NCI-H128 (cell line): ENCODE results near the gene ZNF524.
"Not testable (repeated sequence)": the region's sequence is repeated elsewhere in the genome, so short reads cannot be mapped to it uniquely, and the experiment has no call there.

Experiments used
- DNase-seq: peaks from one replicate; lab custom pipeline; 2025; ENCODE audit not compliant: unreplicated experiment; lab: John Stamatoyannopoulos, UW

The ZNF524 gene

GRCh38 chr19:55599842-55600661 is at the start of gene ZNF524:
Gene ZNF524 (plus strand): TSS chr19:55600288. CDS start chr19:55602113, 1,825 bp downstream.
- peak; percentile 96 for DNase-seq

- DNase-seq = no peak
Measured at GRCh38 chr19:55550321-55550650, 49.8 kb upstream of the ZNF524 start.

- no peak for DNase-seq
Measured at GRCh38 chr19:55552206-55552605, 47.9 kb upstream of the ZNF524 start.

GRCh38 chr19:55552620-55553019 is 47.5 kb upstream of the ZNF524 start:
- no peak for DNase-seq

GRCh38 chr19:55553217-55554182 is 46.6 kb upstream of the ZNF524 start:
- no peak for DNase-seq

- DNase-seq = no peak
Measured at GRCh38 chr19:55554302-55554701, 45.8 kb upstream of the ZNF524 start.

- DNase-seq = no peak
Measured at GRCh38 chr19:55554741-55555152, 45.3 kb upstream of the ZNF524 start.

GRCh38 chr19:55559684-55560083 is 40.4 kb upstream of the ZNF524 start:
- no peak for DNase-seq

- DNase-seq = no peak
Measured at GRCh38 chr19:55563261-55563690, 36.8 kb upstream of the ZNF524 start.

GRCh38 chr19:55566823-55567222 is 33.3 kb upstream of the ZNF524 start:
- no peak for DNase-seq

GRCh38 chr19:55567708-55568328 is 32.3 kb upstream of the ZNF524 start:
- no peak for DNase-seq

GRCh38 chr19:55569477-55569876 is 30.6 kb upstream of the ZNF524 start:
- not testable (repeated sequence) for DNase-seq

- not testable (repeated sequence) for DNase-seq
Measured at GRCh38 chr19:55573929-55574328, 26.2 kb upstream of the ZNF524 start.

GRCh38 chr19:55576746-55577145 is 23.3 kb upstream of the ZNF524 start:
- no peak for DNase-seq

GRCh38 chr19:55578031-55578760 is 21.9 kb upstream of the ZNF524 start:
- DNase-seq = no peak

GRCh38 chr19:55578761-55579747 is 21.0 kb upstream of the ZNF524 start:
- DNase-seq = no peak

- no peak for DNase-seq
Measured at GRCh38 chr19:55579766-55580621, 20.1 kb upstream of the ZNF524 start.

GRCh38 chr19:55580628-55581144 is 19.4 kb upstream of the ZNF524 start, which contains the start of gene ZNF579:
Gene ZNF579 (minus strand): TSS chr19:55580848. CDS start chr19:55579639, 1,209 bp downstream.
- peak; percentile 83 for DNase-seq
